PC-3 (cell line): ENCODE data around the gene ADCY10.
"Not testable (repeated sequence)": the region's sequence is repeated elsewhere in the genome, so short reads cannot be mapped to it uniquely, and the experiment has no call there.

Experiments
- EZH2phosphoT487 ChIP-seq: fragments of 300-600 bp; sonication (generic); IDR thresholded peaks from 2 replicates; pipeline ENCODE4 v1.6.1; 2018; ENCODE audit warnings: mild to moderate bottlenecking, antibody characterized with exemption, low read length, borderline replicate concordance
- TF ChIP-seq, protein P1 (sequence below): fragments of 300-600 bp; sonication (generic); conservative IDR thresholded peaks from 2 replicates; pipeline ENCODE4 v1.5.1; 2017; ENCODE audit warnings: antibody characterized with exemption, low read depth, mild to moderate bottlenecking, low read length

DNA sequence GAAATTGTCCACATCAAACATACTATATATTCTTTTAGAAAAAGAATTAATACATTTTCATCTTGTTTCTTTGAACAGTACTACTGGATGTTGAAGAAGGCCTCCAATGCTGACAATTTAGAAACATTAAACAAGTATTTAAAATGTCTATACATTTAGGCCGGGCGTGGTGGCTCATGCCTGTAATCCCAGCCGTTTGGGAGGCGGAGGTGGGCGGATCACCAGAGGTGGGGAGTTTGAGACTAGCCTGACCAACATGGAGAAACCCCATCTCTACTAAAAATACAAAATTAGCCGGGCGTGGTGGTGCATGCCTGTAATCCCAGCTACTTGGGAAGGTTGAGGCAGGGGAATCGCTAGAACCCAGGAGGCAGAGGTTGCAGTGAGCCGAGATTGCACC is 15.0 kb upstream of the ADCY10 start:
- not testable (repeated sequence) for TF ChIP-seq EZH2phosphoT487
- TF ChIP-seq, protein P1, sequence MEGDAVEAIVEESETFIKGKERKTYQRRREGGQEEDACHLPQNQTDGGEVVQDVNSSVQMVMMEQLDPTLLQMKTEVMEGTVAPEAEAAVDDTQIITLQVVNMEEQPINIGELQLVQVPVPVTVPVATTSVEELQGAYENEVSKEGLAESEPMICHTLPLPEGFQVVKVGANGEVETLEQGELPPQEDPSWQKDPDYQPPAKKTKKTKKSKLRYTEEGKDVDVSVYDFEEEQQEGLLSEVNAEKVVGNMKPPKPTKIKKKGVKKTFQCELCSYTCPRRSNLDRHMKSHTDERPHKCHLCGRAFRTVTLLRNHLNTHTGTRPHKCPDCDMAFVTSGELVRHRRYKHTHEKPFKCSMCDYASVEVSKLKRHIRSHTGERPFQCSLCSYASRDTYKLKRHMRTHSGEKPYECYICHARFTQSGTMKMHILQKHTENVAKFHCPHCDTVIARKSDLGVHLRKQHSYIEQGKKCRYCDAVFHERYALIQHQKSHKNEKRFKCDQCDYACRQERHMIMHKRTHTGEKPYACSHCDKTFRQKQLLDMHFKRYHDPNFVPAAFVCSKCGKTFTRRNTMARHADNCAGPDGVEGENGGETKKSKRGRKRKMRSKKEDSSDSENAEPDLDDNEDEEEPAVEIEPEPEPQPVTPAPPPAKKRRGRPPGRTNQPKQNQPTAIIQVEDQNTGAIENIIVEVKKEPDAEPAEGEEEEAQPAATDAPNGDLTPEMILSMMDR = not testable (repeated sequence)
